Measurements from ENCODE around the gene SRP72.

DNA sequence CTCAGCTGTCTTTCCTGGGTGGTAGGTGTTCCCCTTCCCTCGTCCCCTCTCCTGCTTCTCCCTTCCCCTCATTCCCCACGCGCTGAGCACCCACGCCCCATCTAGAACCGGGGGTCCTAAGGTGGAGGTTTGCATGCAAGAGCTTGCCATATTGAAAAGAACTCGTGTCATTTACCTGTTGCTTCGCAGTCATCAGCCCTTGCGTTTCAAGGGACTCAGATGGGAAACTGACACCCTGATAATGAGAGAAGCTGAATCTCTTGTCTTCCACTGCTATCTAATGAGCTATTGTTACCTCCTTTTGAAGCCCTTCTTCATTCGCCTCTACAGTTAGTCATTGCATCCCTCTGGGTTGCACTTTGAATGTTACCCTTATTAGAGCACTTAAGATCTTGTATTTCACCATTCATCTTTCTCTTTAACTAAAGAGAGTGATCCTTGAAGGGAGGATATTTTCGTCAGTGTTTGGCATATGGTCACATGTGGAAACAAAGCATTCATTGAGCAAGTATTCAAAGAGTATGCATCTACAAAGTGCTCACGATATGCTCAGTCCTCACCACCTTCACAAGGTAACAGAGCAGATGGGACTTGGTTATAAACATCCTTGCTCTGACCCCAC, 63.8 kb downstream of the SRP72 start:
- no peak for TF ChIP-seq POLR2AphosphoS5 (IDR thresholded peaks at IDR 0.05; ENCODE audit: low read depth)
- TF ChIP-seq, protein P1, sequence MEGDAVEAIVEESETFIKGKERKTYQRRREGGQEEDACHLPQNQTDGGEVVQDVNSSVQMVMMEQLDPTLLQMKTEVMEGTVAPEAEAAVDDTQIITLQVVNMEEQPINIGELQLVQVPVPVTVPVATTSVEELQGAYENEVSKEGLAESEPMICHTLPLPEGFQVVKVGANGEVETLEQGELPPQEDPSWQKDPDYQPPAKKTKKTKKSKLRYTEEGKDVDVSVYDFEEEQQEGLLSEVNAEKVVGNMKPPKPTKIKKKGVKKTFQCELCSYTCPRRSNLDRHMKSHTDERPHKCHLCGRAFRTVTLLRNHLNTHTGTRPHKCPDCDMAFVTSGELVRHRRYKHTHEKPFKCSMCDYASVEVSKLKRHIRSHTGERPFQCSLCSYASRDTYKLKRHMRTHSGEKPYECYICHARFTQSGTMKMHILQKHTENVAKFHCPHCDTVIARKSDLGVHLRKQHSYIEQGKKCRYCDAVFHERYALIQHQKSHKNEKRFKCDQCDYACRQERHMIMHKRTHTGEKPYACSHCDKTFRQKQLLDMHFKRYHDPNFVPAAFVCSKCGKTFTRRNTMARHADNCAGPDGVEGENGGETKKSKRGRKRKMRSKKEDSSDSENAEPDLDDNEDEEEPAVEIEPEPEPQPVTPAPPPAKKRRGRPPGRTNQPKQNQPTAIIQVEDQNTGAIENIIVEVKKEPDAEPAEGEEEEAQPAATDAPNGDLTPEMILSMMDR (IDR thresholded peaks at IDR 0.05; ENCODE audit: insufficient read depth, low read length): no peak
- no peak for TF ChIP-seq SPI1 (IDR thresholded peaks at IDR 0.05; ENCODE audit: borderline replicate concordance, low read depth)

All from HL-60 (cell line).